NCI-H2107 treated with DMSO at 0.1 percent for 48 hours (cell line): ENCODE measurements around the gene NUP62.

Experiments used
- DNase-seq: peaks from one replicate; lab custom pipeline; 2025; ENCODE audit not compliant: unreplicated experiment; lab: John Stamatoyannopoulos, UW

The NUP62 gene

GRCh38 chr19:49882643-49883042 is 46.7 kb downstream of the NUP62 start:
- no peak for DNase-seq

GRCh38 chr19:49881672-49882394 is 47.5 kb downstream of the NUP62 start:
- no peak for DNase-seq

GRCh38 chr19:49881186-49881585 is 48.1 kb downstream of the NUP62 start:
- DNase-seq = no peak

GRCh38 chr19:49880162-49880869 is 49.0 kb downstream of the NUP62 start:
- DNase-seq = no peak

GRCh38 chr19:49879243-49879963 is 49.9 kb downstream of the NUP62 start:
- no peak for DNase-seq

- no peak for DNase-seq
These were observed 50.6 kb downstream of the NUP62 start for GRCh38 chr19:49878744-49879070.

GRCh38 chr19:49877879-49878743 is 51.2 kb downstream of the NUP62 start:
- DNase-seq = peak; percentile 84

- peak; percentile 99 for DNase-seq
These were observed 52.1 kb downstream of the NUP62 start, which contains the start of the genes AKT1S1 and TBC1D17 for GRCh38 chr19:49877020-49877878. Gene AKT1S1, minus strand, starts transcription at chr19:49877355. Its CDS starts 4,060 bp downstream, at chr19:49873295. Gene TBC1D17, plus strand, starts transcription at chr19:49877702. Its CDS starts 22 bp downstream, at chr19:49877724.

- DNase-seq = peak; percentile 95
These were observed 52.8 kb downstream of the NUP62 start for GRCh38 chr19:49876422-49877019.

GRCh38 chr19:49875857-49876421 is 53.4 kb downstream of the NUP62 start:
- DNase-seq = no peak

- no peak for DNase-seq
These were observed 54.1 kb downstream of the NUP62 start for GRCh38 chr19:49875177-49875576.

GRCh38 chr19:49874503-49875157 is 54.7 kb downstream of the NUP62 start:
- DNase-seq = no peak

- DNase-seq = no peak
These were observed 55.5 kb downstream of the NUP62 start for GRCh38 chr19:49873834-49874233.

GRCh38 chr19:49873129-49873521 is 56.2 kb downstream of the NUP62 start:
- DNase-seq = no peak

- DNase-seq = no peak
These were observed 56.8 kb downstream of the NUP62 start for GRCh38 chr19:49872245-49873128.

- no peak for DNase-seq
These were observed 57.8 kb downstream of the NUP62 start for GRCh38 chr19:49871349-49871985.

GRCh38 chr19:49870309-49870901 is 58.9 kb downstream of the NUP62 start:
- no peak for DNase-seq
